GM19438 (cell line): ENCODE measurements around the gene KYNU.
A peak's percentile ranks its signal among the peaks of the same experiment; 100 is the strongest.
"Not testable (repeated sequence)": the region's sequence is repeated elsewhere in the genome, so short reads cannot be mapped to it uniquely, and the experiment has no call there.

ENCODE experiments used
- ATAC-seq: cut with Tn5 transposase; IDR thresholded peaks from one replicate; pipeline ENCODE4 v1.9.1; 2021; ENCODE audit warnings: low read depth; ENCODE audit not compliant: unreplicated experiment

The KYNU gene

DNA sequence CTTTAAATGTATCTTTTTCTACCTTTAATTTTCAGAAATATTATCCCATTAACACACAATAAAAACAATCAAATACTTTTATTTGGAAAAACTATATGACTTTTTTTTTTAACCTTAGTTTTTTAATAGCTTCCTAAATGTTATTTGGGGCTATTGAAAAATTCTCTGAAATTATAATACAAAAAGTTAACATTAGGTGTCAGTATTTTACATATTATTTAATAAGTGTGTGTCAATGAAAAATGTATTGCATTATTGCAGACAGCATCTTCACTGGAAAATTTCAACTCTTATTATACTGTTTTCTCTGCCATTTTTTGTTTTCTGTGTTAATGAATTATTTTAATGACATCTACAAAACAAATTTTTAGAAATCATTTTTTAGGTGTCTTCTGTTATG, 200.6 kb downstream of the KYNU start:
- ATAC-seq, result no peak

DNA sequence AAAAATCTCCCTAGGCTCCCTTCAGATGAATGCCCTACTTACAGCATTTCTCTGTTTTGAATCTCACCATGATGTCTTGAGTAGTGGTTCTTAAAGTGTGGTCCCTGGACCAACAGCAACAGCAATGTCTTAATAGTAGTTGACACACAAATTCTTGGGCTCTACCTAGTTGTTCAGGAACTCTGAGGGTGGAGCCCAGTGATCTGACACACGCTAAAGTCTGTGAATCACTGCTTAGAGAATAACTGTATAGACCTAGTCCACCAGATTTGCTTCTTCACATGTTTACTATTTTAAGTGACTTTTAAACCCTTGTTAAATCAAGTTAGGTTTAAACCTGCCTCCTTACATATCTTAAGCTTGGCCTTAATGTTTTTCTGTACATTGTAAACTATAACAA, 204.2 kb downstream of the KYNU start:
- no peak for ATAC-seq

DNA sequence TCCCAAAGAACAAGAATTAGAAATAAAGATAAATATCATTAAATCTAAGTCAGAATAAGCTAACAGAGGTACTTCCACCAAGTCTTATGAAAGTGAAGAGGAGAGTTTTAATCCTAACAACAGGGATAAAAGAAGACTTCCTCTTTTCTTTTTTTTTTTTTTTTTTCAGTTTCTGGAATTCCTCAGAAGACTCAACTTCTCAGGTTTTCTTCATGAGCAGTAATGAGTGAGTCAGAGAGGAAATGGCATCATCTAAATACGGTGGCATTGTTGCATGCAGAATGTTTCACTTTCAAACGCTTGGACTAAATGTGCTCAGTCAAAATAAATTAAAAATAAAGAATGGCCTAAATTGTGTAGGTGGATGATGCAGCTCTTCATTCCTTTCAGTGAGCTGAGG, 206.2 kb downstream of the KYNU start:
- no peak for ATAC-seq

DNA sequence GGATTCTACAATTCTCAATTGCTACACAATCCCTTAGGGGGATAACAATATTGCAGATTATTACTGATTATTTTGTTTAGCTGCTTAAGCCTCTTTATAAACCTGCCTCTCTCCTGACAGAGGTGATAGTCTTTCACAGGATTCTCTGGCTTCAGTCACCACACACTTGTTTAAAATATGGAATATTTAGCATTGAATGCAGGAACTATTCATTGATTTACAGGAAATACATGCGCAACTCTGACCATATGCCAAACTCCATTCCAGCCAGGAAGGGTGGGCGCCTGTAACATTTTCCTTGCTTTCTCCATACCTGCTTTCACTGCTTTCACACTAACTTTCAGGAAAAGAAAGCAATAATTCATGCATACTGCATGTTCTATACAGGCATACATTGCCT, 207.0 kb downstream of the KYNU start:
- ATAC-seq, result no peak

DNA sequence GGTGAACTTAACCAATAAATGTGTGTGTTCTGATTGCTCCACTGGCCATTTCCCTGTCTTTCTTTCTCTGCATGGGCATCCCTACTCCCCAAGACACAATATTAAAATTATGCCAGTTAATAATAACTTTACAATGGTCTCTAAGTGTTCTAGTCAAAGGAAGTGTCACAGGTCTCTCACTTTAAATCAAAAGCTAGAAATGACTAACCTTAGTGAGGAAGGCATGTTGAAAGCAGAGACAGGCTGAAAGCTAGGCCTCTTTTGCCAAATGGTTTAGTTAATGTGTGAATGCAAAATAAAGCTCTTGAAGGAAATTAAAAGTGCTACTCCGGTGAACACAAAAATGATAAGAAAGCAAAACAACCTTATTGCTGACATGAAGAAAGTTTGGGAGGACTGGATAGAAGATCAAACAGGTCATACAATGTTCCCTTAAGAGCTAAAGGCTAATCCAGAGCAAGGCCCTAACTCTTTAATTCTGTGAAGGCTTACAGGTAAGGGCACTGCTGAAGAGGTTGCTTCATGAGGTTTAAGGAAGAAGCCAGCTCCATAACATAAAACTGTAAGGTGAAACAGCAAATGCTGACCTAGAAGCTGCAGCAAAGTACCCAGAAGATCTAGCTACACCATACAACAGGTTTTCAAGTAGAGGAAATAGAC, 207.8 kb downstream of the KYNU start:
- ATAC-seq, result peak; percentile 72

DNA sequence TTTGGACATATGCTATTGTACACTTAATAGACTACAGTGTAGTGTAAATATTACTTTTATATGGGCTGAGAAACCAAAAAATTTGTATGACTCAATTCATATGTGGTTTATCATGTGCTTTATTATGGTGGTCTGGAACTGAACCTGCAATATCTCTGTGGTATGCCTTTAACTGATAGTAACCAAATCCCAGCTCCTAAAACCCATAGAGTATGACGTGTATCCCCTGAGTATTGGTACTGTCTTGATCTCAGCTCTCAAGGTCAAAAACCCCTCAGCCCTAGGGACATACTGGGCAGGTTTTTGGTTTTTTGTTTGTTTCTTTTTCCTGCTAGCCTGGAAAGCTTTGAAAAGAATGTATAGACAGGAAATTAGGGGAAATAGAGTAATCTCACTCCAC, 209.6 kb downstream of the KYNU start:
- ATAC-seq, result no peak

DNA sequence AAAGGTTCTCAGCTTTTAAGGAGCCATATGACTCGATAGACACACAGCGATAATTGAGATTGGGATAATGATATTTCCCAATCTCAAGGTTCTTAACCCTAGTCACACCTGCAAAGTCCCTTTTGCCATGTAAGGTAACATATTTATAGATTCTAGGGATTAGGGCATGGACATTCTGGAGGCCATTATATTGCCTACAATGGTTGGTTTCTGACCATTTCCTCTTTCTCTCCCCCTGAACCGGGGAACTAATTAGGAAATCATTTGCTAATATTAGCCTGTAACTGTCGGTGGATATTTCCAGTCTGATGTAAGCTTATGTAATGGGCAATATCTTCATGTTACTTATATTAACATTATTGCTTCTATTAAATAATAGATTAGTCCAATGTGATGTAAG, 210.9 kb downstream of the KYNU start:
- ATAC-seq, result no peak

DNA sequence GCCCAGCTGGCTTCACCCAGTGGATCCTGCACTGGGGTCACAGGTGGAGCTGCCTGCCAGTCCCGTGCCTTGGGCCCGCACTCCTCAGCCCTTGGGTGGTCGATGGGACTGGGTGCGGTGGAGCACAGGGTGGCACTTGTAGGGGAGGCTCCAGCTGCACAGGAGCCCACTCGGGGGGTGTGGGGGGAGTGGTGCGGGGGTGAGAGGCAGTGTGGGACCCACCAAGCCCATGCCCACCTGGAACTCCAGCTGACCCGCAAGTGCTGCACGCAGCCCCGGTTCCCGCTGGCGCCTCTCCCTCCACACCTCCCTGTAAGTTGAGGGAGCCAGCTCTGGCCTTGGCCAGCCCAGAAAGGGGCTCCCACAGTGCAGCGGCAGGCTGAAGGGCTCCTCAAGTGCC, 212.1 kb downstream of the KYNU start:
- not testable (repeated sequence) for ATAC-seq
